ENCODE measurements around the gene ZNF587B. TPM values are rescaled to one million over a fixed set of nuclear protein-coding genes. Genes with fewer than 3 reads are reported as not detected.
"Not testable (repeated sequence)": the region's sequence is repeated elsewhere in the genome, so short reads cannot be mapped to it uniquely, and the experiment has no call there.

Gene ZNF587B
- total and polyA plus RNA-seq, 2 donors (not counting 1 experiment from before 2014, with no cell fraction given), result 6.5 to 12.4 TPM

DNA sequence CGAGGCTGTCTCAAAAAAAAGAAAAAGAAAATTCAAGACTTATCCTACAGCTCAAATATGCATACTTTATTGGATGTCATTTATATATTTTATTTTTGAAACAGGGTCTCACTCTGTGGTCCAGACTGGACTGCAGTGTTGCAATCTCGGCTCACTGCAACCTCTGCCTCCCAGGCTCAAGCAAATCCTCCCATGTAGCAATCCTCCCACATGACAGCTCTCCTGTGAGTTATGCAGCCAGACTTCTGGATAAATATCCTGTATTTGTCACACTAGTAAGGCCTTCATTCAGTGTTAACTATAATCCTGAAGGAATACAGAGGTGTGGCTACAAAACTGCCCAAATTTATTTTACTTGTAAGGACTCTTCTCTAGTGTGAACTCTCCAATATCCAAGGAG, 22.6 kb upstream of the ZNF587B start:
- Histone ChIP-seq H3K4me2 (ENCODE audit: extremely low read depth, insufficient read depth, low read length) (no peak overlapping the region), H2AFZ (ENCODE audit: low read length) (no peak overlapping the region), H3K36me3 (ENCODE audit: control insufficient read depth, insufficient read depth, low read length) (peaks cover 2% of the 10 kb centered on the region), H3K4me3 (replicated peaks in 1 of 4; ENCODE audit: control extremely low read depth in 1 of 4, insufficient read depth in 1 of 4, low read depth in 3 of 4, low read length in 4 of 4) (no peak overlapping the region), H3K27ac (ENCODE audit: insufficient read depth, low read length) (no peak overlapping the region), H3K79me2 (ENCODE audit: control insufficient read depth, insufficient read depth, low read length) (no peaks in the 10 kb centered on the region), H3K4me1 (ENCODE audit: control insufficient read depth, extremely low read depth, insufficient read depth, low read length) (no peaks in the 10 kb centered on the region), H3K27me3 (ENCODE audit: control insufficient read depth, insufficient read depth, low read length) (no peaks in the 10 kb centered on the region), H3K9me3 (ENCODE audit: control insufficient read depth, insufficient read depth, low read depth, low read length) (no peaks in the 10 kb centered on the region), H3K9ac (ENCODE audit: insufficient read depth, low read length) (no peak overlapping the region), H4K20me1 (ENCODE audit: control insufficient read depth, extremely low read depth, insufficient read depth, low read length) (no peaks in the 10 kb centered on the region)
- DNase-seq (ENCODE audit: low read depth in 2 of 2), result no peak
- TF ChIP-seq, protein P1, sequence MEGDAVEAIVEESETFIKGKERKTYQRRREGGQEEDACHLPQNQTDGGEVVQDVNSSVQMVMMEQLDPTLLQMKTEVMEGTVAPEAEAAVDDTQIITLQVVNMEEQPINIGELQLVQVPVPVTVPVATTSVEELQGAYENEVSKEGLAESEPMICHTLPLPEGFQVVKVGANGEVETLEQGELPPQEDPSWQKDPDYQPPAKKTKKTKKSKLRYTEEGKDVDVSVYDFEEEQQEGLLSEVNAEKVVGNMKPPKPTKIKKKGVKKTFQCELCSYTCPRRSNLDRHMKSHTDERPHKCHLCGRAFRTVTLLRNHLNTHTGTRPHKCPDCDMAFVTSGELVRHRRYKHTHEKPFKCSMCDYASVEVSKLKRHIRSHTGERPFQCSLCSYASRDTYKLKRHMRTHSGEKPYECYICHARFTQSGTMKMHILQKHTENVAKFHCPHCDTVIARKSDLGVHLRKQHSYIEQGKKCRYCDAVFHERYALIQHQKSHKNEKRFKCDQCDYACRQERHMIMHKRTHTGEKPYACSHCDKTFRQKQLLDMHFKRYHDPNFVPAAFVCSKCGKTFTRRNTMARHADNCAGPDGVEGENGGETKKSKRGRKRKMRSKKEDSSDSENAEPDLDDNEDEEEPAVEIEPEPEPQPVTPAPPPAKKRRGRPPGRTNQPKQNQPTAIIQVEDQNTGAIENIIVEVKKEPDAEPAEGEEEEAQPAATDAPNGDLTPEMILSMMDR (conservative IDR thresholded peaks at IDR 0.05 in 1 of 2, IDR thresholded peaks at IDR 0.05 in 1 of 2; ENCODE audit: low read depth in 1 of 2, low read length in 2 of 2), result no peak
- no peak for TF ChIP-seq EZH2 (IDR thresholded peaks at IDR 0.05; ENCODE audit: low read length, missing control alignments)

DNA sequence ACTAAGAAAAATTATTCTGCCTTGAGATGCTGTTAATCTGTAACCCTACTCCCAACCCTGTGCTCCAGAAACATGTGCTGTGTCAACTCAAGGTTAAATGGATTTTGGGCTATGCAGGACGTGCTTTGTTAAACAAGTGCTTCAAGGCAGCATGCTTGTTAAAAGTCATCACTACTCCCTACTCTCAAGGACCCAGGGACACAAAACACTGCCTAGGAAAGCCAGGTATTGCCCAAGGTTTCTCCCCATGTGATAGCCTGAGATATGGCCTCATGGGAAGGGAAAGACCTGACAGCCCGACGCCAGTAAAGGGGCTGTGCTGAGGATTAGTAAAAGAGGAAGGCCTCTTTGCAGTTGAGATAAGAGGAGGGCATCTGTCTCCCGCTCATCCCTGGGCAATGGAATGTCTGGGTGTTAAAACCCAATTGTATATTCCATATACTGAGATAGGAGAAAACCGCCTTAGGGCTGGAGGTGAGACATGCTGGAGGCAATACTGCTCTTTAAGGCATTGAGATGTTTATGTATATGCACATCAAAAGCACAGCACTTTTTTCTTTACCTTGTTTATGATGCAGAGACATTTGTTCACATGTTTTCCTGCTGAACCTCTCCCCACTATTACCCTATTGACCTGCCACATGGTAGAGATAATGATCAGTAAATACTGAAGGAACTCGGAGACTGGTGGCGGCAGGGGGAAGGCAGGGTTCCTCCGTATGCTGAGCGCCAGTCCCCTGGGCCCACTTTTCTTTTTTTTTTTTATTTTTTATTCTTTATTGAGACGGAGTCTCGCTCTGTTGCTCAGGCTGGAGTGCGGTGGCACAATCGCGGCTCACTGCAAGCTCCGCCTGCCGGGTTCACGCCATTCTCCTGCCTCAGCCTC, 19.4 kb upstream of the ZNF587B start:
- not testable (repeated sequence) for DNase-seq (ENCODE audit: low read depth in 2 of 2); H3K27ac ChIP-seq (ENCODE audit: insufficient read depth, low read length); H3K4me1 ChIP-seq (ENCODE audit: control insufficient read depth, extremely low read depth, insufficient read depth, low read length); H3K9me3 ChIP-seq (ENCODE audit: control insufficient read depth, insufficient read depth, low read depth, low read length); H3K4me3 ChIP-seq (replicated peaks in 1 of 4; ENCODE audit: control extremely low read depth in 1 of 4, insufficient read depth in 1 of 4, low read depth in 3 of 4, low read length in 4 of 4); H3K4me2 ChIP-seq (ENCODE audit: extremely low read depth, insufficient read depth, low read length); H3K79me2 ChIP-seq (ENCODE audit: control insufficient read depth, insufficient read depth, low read length); H3K27me3 ChIP-seq (ENCODE audit: control insufficient read depth, insufficient read depth, low read length); H3K36me3 ChIP-seq (ENCODE audit: control insufficient read depth, insufficient read depth, low read length); H3K9ac ChIP-seq (ENCODE audit: insufficient read depth, low read length); H4K20me1 ChIP-seq (ENCODE audit: control insufficient read depth, extremely low read depth, insufficient read depth, low read length); H2AFZ ChIP-seq (ENCODE audit: low read length)

DNA sequence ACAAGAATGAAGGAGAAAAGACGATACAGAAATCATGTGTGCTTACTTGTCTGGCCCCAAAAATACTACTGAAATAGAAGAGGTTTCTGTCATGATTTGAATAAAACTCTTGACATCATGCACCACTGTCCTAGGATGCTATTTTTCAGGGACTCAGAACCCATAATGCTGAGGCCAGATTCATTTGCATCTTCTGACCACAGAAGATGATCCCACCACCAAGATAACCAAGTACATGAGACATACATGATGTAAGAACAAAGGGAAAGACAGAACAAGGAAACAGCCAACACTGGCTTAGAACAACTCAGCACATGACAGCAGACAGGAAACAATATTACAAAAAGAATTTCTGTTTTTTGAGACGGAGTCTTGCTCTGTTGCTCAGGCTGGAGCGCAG, 17.9 kb upstream of the ZNF587B start:
- H3K4me3 ChIP-seq (replicated peaks in 1 of 4; ENCODE audit: control extremely low read depth in 1 of 4, insufficient read depth in 1 of 4, low read depth in 3 of 4, low read length in 4 of 4), result no peak overlapping the region
- H3K27ac ChIP-seq (ENCODE audit: insufficient read depth, low read length), result no peak overlapping the region
- no peaks in the 10 kb centered on the region for H3K9me3 ChIP-seq (ENCODE audit: control insufficient read depth, insufficient read depth, low read depth, low read length)
- H3K4me1 ChIP-seq (ENCODE audit: control insufficient read depth, extremely low read depth, insufficient read depth, low read length), result peaks cover 3% of the 10 kb centered on the region
- H3K36me3 ChIP-seq (ENCODE audit: control insufficient read depth, insufficient read depth, low read length), result peaks cover 2% of the 10 kb centered on the region
- H3K4me2 ChIP-seq (ENCODE audit: extremely low read depth, insufficient read depth, low read length), result no peak overlapping the region
- peaks cover 5% of the 10 kb centered on the region for H3K79me2 ChIP-seq (ENCODE audit: control insufficient read depth, insufficient read depth, low read length)
- no peak overlapping the region for H2AFZ ChIP-seq (ENCODE audit: low read length)
- DNase-seq (ENCODE audit: low read depth in 2 of 2), result no peak
- no peak overlapping the region for H3K9ac ChIP-seq (ENCODE audit: insufficient read depth, low read length)
- TF ChIP-seq, protein P1 (conservative IDR thresholded peaks at IDR 0.05 in 1 of 2, IDR thresholded peaks at IDR 0.05 in 1 of 2; ENCODE audit: low read depth in 1 of 2, low read length in 2 of 2), result no peak
- no peak for TF ChIP-seq EZH2 (IDR thresholded peaks at IDR 0.05; ENCODE audit: low read length, missing control alignments)
- H4K20me1 ChIP-seq (ENCODE audit: control insufficient read depth, extremely low read depth, insufficient read depth, low read length), result no peaks in the 10 kb centered on the region
- no peaks in the 10 kb centered on the region for H3K27me3 ChIP-seq (ENCODE audit: control insufficient read depth, insufficient read depth, low read length)

DNA sequence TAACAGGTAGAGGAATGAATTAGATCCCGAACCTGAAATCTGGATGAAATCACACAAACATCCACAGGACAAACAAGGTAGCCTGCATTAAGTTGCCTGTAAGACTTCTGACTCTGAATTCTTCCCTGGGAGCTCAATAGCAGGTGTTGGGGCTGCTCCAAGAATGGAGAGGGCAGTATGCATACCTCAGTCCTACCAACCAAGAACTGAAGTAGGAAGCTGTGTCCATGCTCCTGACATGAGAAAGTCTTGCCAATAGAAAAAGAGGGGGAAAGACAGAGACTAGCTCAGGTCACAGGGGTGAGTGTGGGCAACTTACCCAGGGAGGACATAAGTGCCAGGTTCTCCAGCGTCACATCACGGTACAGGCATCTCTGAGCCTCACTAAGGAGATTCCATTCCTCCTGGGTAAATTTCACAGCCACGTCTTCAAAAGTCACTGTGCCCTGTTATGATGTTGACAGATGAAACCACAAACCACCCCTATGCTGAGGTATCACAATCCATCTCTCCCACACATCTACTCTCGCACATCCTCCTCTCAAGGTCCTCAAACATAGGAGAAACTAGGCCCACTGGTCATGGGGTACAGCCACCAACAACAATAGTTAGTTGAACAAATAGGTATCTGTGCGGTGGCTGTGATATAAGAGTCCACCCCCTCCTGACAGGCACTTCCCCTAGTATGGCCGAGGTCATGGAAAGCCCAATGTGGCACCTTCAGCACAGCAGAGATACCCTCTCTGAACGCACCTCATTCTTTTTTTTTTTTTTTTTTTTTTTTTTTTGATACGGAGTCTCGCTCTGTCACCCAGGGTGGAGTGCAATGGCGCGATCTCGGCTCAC, 16.9 kb upstream of the ZNF587B start:
- H3K9ac ChIP-seq (ENCODE audit: insufficient read depth, low read length); DNase-seq (ENCODE audit: low read depth in 2 of 2); H3K79me2 ChIP-seq (ENCODE audit: control insufficient read depth, insufficient read depth, low read length); H3K9me3 ChIP-seq (ENCODE audit: control insufficient read depth, insufficient read depth, low read depth, low read length); H4K20me1 ChIP-seq (ENCODE audit: control insufficient read depth, extremely low read depth, insufficient read depth, low read length); H3K4me3 ChIP-seq (replicated peaks in 1 of 4; ENCODE audit: control extremely low read depth in 1 of 4, insufficient read depth in 1 of 4, low read depth in 3 of 4, low read length in 4 of 4); H2AFZ ChIP-seq (ENCODE audit: low read length); H3K27me3 ChIP-seq (ENCODE audit: control insufficient read depth, insufficient read depth, low read length); H3K4me2 ChIP-seq (ENCODE audit: extremely low read depth, insufficient read depth, low read length); H3K36me3 ChIP-seq (ENCODE audit: control insufficient read depth, insufficient read depth, low read length); H3K4me1 ChIP-seq (ENCODE audit: control insufficient read depth, extremely low read depth, insufficient read depth, low read length); H3K27ac ChIP-seq (ENCODE audit: insufficient read depth, low read length): not testable (repeated sequence)
